DND-41 (cell line): Measurements from ENCODE around the gene SRRM3.

ENCODE experiments used
- ATAC-seq: fragments of 200-7000 bp; cut with Tn5 transposase; 3 replicates; pipeline ENCODE4 v1.9.1; 2021; ENCODE audit warnings: low read depth; ENCODE audit not compliant: insufficient read depth
- DNase-seq: peaks from one replicate; pipeline ENCODE4 v3.0.0-alpha.2; 2020
- H2AFZ ChIP-seq: 2 replicates; pipeline ENCODE4 v1.6.0; 2012; ENCODE audit warnings: low read depth, low read length
- H3K27ac ChIP-seq: 2 replicates; pipeline ENCODE4 v1.5.1; 2012; ENCODE audit warnings: low read length, inconsistent platforms
- H3K27me3 ChIP-seq: fragments of 200-600 bp; sonication (generic); 2 replicates; pipeline ENCODE4 v1.6.0; 2012; ENCODE audit warnings: low read length, mild to moderate bottlenecking, inconsistent platforms; ENCODE audit not compliant: insufficient read depth, poor library complexity
- H3K36me3 ChIP-seq: 2 replicates; pipeline ENCODE4 v1.5.1; 2012; ENCODE audit warnings: low read length, inconsistent platforms; ENCODE audit not compliant: insufficient read depth
- H3K4me1 ChIP-seq: 2 replicates; pipeline ENCODE4 v1.5.1; 2012; ENCODE audit warnings: mild to moderate bottlenecking, low read length; ENCODE audit not compliant: insufficient read depth
- H3K4me2 ChIP-seq: 2 replicates; pipeline ENCODE4 v1.6.0; 2012; ENCODE audit warnings: mild to moderate bottlenecking, moderate library complexity, low read length, inconsistent platforms; ENCODE audit not compliant: insufficient read depth
- H3K4me3 ChIP-seq, 2 experiments: fragments of 200-600 bp in 1 of 2; shearing (Covaris generic) in 1 of 2; 2 replicates each; pipeline ENCODE4 v1.5.1; 2012 to 2016; ENCODE audit warnings: inconsistent platforms in 2 of 2, low read length in 2 of 2, mild to moderate bottlenecking in 2 of 2, low read depth in 1 of 2, moderate library complexity in 1 of 2
- H3K79me2 ChIP-seq: 2 replicates; pipeline ENCODE4 v1.6.0; 2012; ENCODE audit warnings: low read length, inconsistent platforms; ENCODE audit not compliant: insufficient read depth
- H3K9ac ChIP-seq: 2 replicates; pipeline ENCODE4 v1.6.0; 2012; ENCODE audit warnings: low read depth, mild to moderate bottlenecking, inconsistent platforms, low read length, moderate library complexity
- H3K9me3 ChIP-seq: 2 replicates; pipeline ENCODE4 v1.5.1; 2012; ENCODE audit warnings: low read length, moderate library complexity, mild to moderate bottlenecking, inconsistent platforms; ENCODE audit not compliant: insufficient read depth, severe bottlenecking
- H4K20me1 ChIP-seq: 2 replicates; pipeline ENCODE4 v1.6.0; 2012; ENCODE audit warnings: low read length; ENCODE audit not compliant: insufficient read depth
- EZH2 ChIP-seq: IDR thresholded peaks from 3 replicates; pipeline ENCODE4 v1.6.1; 2012; ENCODE audit warnings: borderline replicate concordance, low read depth, mild to moderate bottlenecking, moderate library complexity, low read length, inconsistent platforms; ENCODE audit not compliant: severe bottlenecking
- TF ChIP-seq, protein P1 (sequence below): IDR thresholded peaks from 2 replicates; pipeline ENCODE4 v1.5.1; 2012; ENCODE audit warnings: borderline replicate concordance, low read length, moderate library complexity, mild to moderate bottlenecking; ENCODE audit not compliant: poor library complexity, severe bottlenecking; ENCODE audit errors: extremely low read depth

The SRRM3 gene

DNA sequence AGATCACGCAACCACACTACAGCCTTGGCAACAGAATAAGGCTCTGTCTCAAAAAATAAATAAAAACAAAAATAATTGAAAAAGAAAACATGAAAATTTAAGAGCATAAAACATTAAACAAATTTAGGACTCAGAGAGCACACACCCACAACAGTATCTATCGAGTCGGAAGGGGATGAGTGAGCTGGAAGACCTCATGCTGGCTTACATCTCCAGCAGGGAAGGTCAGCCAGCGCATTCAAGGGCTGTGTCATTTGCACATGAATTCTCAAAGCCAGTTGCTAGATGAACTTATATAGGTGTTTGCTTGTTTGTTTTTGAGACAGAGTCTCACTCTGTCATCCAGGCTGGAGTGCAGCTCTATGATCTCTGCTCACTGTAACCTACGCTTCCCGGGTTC lies 50.3 kb downstream of the SRRM3 start:
- ATAC-seq (no peak), DNase-seq (no peak)
- Histone ChIP-seq H3K27ac (no peak overlapping the region), H3K4me1 (no peaks in the 10 kb centered on the region), H3K27me3 (no peaks in the 10 kb centered on the region), H3K9ac (no peak overlapping the region), H2AFZ (no peak overlapping the region), H3K79me2 (no peaks in the 10 kb centered on the region), H3K4me2 (no peak overlapping the region), H4K20me1 (no peaks in the 10 kb centered on the region), H3K36me3 (no peaks in the 10 kb centered on the region), H3K9me3 (no peaks in the 10 kb centered on the region), H3K4me3 (no peak overlapping the region)
- TF ChIP-seq, protein P1, sequence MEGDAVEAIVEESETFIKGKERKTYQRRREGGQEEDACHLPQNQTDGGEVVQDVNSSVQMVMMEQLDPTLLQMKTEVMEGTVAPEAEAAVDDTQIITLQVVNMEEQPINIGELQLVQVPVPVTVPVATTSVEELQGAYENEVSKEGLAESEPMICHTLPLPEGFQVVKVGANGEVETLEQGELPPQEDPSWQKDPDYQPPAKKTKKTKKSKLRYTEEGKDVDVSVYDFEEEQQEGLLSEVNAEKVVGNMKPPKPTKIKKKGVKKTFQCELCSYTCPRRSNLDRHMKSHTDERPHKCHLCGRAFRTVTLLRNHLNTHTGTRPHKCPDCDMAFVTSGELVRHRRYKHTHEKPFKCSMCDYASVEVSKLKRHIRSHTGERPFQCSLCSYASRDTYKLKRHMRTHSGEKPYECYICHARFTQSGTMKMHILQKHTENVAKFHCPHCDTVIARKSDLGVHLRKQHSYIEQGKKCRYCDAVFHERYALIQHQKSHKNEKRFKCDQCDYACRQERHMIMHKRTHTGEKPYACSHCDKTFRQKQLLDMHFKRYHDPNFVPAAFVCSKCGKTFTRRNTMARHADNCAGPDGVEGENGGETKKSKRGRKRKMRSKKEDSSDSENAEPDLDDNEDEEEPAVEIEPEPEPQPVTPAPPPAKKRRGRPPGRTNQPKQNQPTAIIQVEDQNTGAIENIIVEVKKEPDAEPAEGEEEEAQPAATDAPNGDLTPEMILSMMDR, result no peak
- TF ChIP-seq EZH2, result no peak

GRCh38 chr7:76254781-76255180 lies 53.1 kb downstream of the SRRM3 start:
- H3K36me3 ChIP-seq, result no peaks in the 10 kb centered on the region
- H3K9ac ChIP-seq, result no peak overlapping the region
- no peak overlapping the region for H2AFZ ChIP-seq
- H4K20me1 ChIP-seq, result no peaks in the 10 kb centered on the region
- H3K27me3 ChIP-seq, result no peaks in the 10 kb centered on the region
- no peak for ATAC-seq
- H3K27ac ChIP-seq, result no peak overlapping the region
- TF ChIP-seq, protein P1, result no peak
- no peak for TF ChIP-seq EZH2
- no peaks in the 10 kb centered on the region for H3K9me3 ChIP-seq
- H3K4me3 ChIP-seq, result no peak overlapping the region
- H3K4me1 ChIP-seq, result no peaks in the 10 kb centered on the region
- DNase-seq, result no peak
- no peaks in the 10 kb centered on the region for H3K79me2 ChIP-seq
- H3K4me2 ChIP-seq, result no peak overlapping the region

- no peaks in the 10 kb centered on the region for H3K9me3 ChIP-seq
- H2AFZ ChIP-seq, result no peak overlapping the region
- H3K9ac ChIP-seq, result no peak overlapping the region
- no peaks in the 10 kb centered on the region for H3K4me1 ChIP-seq
- DNase-seq, result no peak
- H3K27me3 ChIP-seq, result no peaks in the 10 kb centered on the region
- H3K79me2 ChIP-seq, result no peaks in the 10 kb centered on the region
- no peak for ATAC-seq
- no peak overlapping the region for H3K27ac ChIP-seq
- H3K36me3 ChIP-seq, result no peaks in the 10 kb centered on the region
- H4K20me1 ChIP-seq, result no peaks in the 10 kb centered on the region
- TF ChIP-seq, protein P1, result no peak
- no peak for TF ChIP-seq EZH2
- H3K4me3 ChIP-seq, result no peak overlapping the region
- H3K4me2 ChIP-seq, result no peak overlapping the region
Measured at GRCh38 chr7:76257973-76258372, 56.3 kb downstream of the SRRM3 start.
